Measurements from ENCODE around the gene PEDS1. TPM values are rescaled to one million over a fixed set of nuclear protein-coding genes. Genes with fewer than 3 reads are reported as not detected.
"Not testable (repeated sequence)": the region's sequence is repeated elsewhere in the genome, so short reads cannot be mapped to it uniquely, and the experiment has no call there.

The PEDS1 gene
- total RNA-seq, 5 donors from 2014 or later (not counting 1 experiment from before 2014, with no cell fraction given) = 17.6 to 20.0 (median 18.3) TPM

DNA sequence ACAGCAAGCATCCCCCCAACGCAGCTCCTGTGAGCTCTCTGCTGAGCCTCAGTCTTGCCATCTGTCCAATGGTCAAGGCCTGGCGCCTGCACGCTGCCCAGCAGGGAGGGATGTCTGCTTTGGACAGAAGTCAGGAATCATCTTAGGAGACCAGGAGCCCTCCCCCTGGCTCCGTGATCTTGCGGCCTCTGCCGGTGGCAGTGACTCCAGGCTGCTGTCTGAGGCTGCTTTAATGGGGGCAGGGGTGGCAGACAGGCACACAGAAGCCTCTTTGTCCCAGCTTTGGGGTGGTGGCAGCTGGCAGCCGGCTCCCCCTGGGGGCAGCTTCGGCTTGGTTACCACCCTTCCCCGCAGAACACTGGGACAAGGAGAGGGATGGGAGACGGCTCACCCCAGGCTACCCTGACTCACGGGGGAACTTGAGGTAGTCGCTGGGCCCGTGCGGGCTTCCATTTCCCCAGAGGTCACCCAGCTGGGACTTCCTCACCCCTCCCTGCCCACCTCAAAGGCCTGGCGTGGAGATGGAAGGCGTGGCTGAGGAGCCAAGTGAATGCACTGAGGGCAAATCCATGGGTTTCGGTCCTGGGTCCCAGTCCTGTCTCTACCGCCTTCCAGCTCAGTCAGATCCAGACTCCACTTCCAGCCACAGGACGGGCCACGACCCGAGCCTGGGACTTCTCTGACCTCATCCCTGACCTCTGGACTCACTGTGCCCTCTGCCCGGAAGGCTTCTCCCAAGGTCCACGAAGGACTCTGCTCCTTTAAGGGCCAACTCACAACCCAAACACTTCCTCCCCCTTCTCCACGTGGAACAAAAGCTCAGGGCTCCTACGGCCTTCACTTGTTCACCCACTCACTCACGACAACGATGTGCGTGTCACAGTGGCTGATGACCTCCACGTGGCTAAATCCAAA, 14.8 kb downstream of the PEDS1 start:
- H3K4me1 ChIP-seq (ENCODE audit: control insufficient read depth in 1 of 2, extremely low read depth in 1 of 2, insufficient read depth in 2 of 2, low read length in 2 of 2) = no peaks in the 10 kb centered on the region
- 93% methylated on average over 17 of the region's 29 CpGs for WGBS (ENCODE audit: insufficient coverage)
- no peaks in the 10 kb centered on the region for H3K27me3 Mint-ChIP-seq
- peaks cover 7 to 60% of the 10 kb centered on the region in 2 donors for H3K36me3 ChIP-seq (ENCODE audit: control insufficient read depth in 2 of 2, extremely low read depth in 1 of 2, insufficient read depth in 1 of 2, low read length in 1 of 2)
- DNase-seq (no peak), ATAC-seq (replicated peaks in 1 of 4) (no peak)
- ChIA-PET CTCF (interaction anchor here (0.7 kb wide), 3 partner anchors 17 to 329 kb away, joined by 3 to 5 read pairs (median 3); no protein-coding TSS in a partner anchor), POLR2A (no interaction called here)
- H3K27ac Mint-ChIP-seq = no peak overlapping the region
- H3K4me3 ChIP-seq (ENCODE audit: control insufficient read depth in 1 of 2, extremely low read depth in 1 of 2, low read length in 1 of 2) = no peak overlapping the region
- H3K27ac ChIP-seq (ENCODE audit: low read length) = no peak overlapping the region
- peaks cover 34% of the 10 kb centered on the region for H3K36me3 Mint-ChIP-seq
- H3K27me3 ChIP-seq (replicated peaks in 1 of 2; ENCODE audit: control insufficient read depth in 2 of 2, extremely low read depth in 1 of 2, insufficient read depth in 2 of 2, low read length in 1 of 2) = no peaks in the 10 kb centered on the region
- H3K9me3 Mint-ChIP-seq = no peaks in the 10 kb centered on the region
- H3K4me1 Mint-ChIP-seq = peaks cover 31 to 37% (median 33%) of the 10 kb centered on the region in 3 donors
- H3K9me3 ChIP-seq = no peaks in the 10 kb centered on the region
- no peak overlapping the region for H3K4me3 Mint-ChIP-seq

DNA sequence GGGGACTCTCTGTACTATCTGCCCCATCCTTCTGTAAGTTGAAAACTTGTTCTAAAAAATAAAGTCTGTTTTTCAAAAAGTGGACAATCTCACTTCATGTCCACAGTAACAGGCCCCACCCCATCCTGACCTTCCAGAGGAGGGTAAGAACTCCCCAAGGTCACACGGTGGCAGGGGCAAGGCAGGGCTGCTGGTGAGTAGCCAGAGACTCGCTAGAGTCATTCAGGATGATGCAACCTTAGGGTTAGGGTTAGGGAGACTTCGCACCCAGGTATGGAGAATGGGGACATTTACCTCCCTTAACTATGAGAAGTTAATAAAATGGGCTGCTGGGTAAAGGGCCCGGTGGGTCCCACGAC, 15.4 kb downstream of the PEDS1 start:
- Histone ChIP-seq H3K4me1 (ENCODE audit: control insufficient read depth in 1 of 2, extremely low read depth in 1 of 2, insufficient read depth in 2 of 2, low read length in 2 of 2) (no peaks in the 10 kb centered on the region), H3K27ac (ENCODE audit: low read length) (no peak overlapping the region), H3K36me3 (ENCODE audit: control insufficient read depth in 2 of 2, extremely low read depth in 1 of 2, insufficient read depth in 1 of 2, low read length in 1 of 2) (peaks cover 4 to 61% of the 10 kb centered on the region in 2 donors), H3K4me3 (ENCODE audit: control insufficient read depth in 1 of 2, extremely low read depth in 1 of 2, low read length in 1 of 2) (no peak overlapping the region), H3K27me3 (replicated peaks in 1 of 2; ENCODE audit: control insufficient read depth in 2 of 2, extremely low read depth in 1 of 2, insufficient read depth in 2 of 2, low read length in 1 of 2) (no peaks in the 10 kb centered on the region), H3K9me3 (no peaks in the 10 kb centered on the region)
- ChIA-PET CTCF (no interaction called here), POLR2A (no interaction called here)
- no peak overlapping the region for H3K4me3 Mint-ChIP-seq
- ATAC-seq (replicated peaks in 1 of 4) (no peak), DNase-seq (no peak)
- H3K9me3 Mint-ChIP-seq = no peaks in the 10 kb centered on the region
- peaks cover 30% of the 10 kb centered on the region for H3K36me3 Mint-ChIP-seq
- H3K4me1 Mint-ChIP-seq = peaks cover 28 to 36% (median 29%) of the 10 kb centered on the region in 3 donors
- no peaks in the 10 kb centered on the region for H3K27me3 Mint-ChIP-seq
- 100% methylated on average over 2 of the region's 5 CpGs for WGBS (ENCODE audit: insufficient coverage)
- no peak overlapping the region for H3K27ac Mint-ChIP-seq

DNA sequence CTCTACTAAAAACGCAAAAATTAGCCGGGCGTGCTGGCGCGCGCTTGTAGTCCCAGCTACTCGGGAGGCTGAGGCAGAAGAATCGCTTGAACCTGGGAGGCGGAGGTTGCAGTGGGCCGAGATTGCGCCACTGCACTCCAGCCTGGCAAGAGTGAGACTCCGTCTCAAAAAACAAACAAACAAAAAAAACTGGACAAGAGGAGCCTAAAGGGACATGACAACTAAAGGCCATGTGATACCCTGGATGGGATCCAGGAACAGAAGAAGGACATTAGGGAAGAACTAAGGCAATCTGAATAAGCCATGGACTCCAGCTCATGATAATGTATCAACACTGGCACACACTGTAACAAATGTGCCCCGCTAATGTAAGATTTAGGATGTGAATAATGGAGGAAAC, 15.8 kb downstream of the PEDS1 start:
- H3K4me1 ChIP-seq (ENCODE audit: control insufficient read depth in 1 of 2, extremely low read depth in 1 of 2, insufficient read depth in 2 of 2, low read length in 2 of 2); ATAC-seq (replicated peaks in 1 of 4); H3K4me3 ChIP-seq (ENCODE audit: control insufficient read depth in 1 of 2, extremely low read depth in 1 of 2, low read length in 1 of 2); DNase-seq; H3K9me3 ChIP-seq; H3K27me3 Mint-ChIP-seq; H3K4me3 Mint-ChIP-seq; POLR2A ChIA-PET; H3K9me3 Mint-ChIP-seq; H3K27ac Mint-ChIP-seq; H3K27me3 ChIP-seq (replicated peaks in 1 of 2; ENCODE audit: control insufficient read depth in 2 of 2, extremely low read depth in 1 of 2, insufficient read depth in 2 of 2, low read length in 1 of 2); H3K27ac ChIP-seq (ENCODE audit: low read length); CTCF ChIA-PET: not testable (repeated sequence)
- WGBS (ENCODE audit: insufficient coverage) = 99% methylated on average over 10 of the region's 13 CpGs
- Mint-ChIP-seq H3K36me3 (peaks cover 26% of the 10 kb centered on the region), H3K4me1 (peaks cover 26 to 32% (median 27%) of the 10 kb centered on the region in 3 donors)
- H3K36me3 ChIP-seq (ENCODE audit: control insufficient read depth in 2 of 2, extremely low read depth in 1 of 2, insufficient read depth in 1 of 2, low read length in 1 of 2) = peaks cover 2 to 61% of the 10 kb centered on the region in 2 donors

DNA sequence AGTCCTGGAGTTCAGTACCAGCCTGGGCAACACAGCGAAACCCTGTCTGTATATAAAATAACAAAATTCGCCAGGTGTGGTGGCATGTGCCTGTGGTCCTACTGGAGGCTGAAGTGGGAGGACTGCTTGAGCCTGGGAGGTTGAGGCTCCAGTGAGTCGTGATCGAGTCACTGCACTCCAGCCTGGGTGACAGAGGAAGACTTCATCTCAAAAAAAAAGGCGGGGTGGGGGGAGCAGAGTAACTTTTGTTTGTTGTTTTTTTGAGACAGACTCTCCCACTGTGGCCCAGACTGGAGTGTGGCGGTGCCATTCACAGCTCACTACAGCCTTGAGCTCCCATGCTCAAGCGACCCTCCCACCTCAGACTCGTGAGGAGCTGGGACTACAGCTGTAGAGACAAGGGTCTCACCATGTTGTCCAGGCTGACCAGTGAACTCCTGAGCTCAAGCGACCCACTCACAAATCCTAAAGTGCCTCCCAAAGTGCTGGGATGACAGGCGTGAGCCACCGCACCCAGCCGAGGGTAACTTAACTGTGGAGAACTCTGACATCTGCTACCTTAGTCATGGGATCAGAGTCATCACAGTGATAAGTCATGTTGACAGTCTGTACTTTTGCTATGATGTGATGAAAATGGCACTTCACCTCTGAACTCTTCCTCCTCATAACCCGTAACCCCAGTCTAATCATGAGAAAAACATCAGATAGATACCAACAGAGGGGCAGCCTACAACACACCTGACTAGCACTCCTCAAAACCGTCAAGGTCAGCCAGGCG, 16.5 kb downstream of the PEDS1 start:
- H3K9me3 ChIP-seq = no peaks in the 10 kb centered on the region
- peaks cover 2 to 61% of the 10 kb centered on the region in 2 donors for H3K36me3 ChIP-seq (ENCODE audit: control insufficient read depth in 2 of 2, extremely low read depth in 1 of 2, insufficient read depth in 1 of 2, low read length in 1 of 2)
- no peak overlapping the region for H3K27ac ChIP-seq (ENCODE audit: low read length)
- Mint-ChIP-seq H3K27me3 (no peaks in the 10 kb centered on the region), H3K4me1 (peaks cover 25 to 29% (median 26%) of the 10 kb centered on the region in 3 donors), H3K27ac (no peak overlapping the region), H3K36me3 (peaks cover 26% of the 10 kb centered on the region), H3K9me3 (no peaks in the 10 kb centered on the region), H3K4me3 (no peak overlapping the region)
- no peak overlapping the region for H3K4me3 ChIP-seq (ENCODE audit: control insufficient read depth in 1 of 2, extremely low read depth in 1 of 2, low read length in 1 of 2)
- WGBS (ENCODE audit: insufficient coverage) = 98% methylated on average over 8 of the region's 15 CpGs
- ATAC-seq (replicated peaks in 1 of 4) (no peak), DNase-seq (no peak)
- ChIA-PET CTCF (interaction anchor here in 1 of 2 donors (0.7 kb wide), 1 partner anchor 800 kb away, joined by 3 read pairs; no protein-coding TSS in a partner anchor), POLR2A (no interaction called here)
- no peaks in the 10 kb centered on the region for H3K4me1 ChIP-seq (ENCODE audit: control insufficient read depth in 1 of 2, extremely low read depth in 1 of 2, insufficient read depth in 2 of 2, low read length in 2 of 2)
- no peaks in the 10 kb centered on the region for H3K27me3 ChIP-seq (replicated peaks in 1 of 2; ENCODE audit: control insufficient read depth in 2 of 2, extremely low read depth in 1 of 2, insufficient read depth in 2 of 2, low read length in 1 of 2)

DNA sequence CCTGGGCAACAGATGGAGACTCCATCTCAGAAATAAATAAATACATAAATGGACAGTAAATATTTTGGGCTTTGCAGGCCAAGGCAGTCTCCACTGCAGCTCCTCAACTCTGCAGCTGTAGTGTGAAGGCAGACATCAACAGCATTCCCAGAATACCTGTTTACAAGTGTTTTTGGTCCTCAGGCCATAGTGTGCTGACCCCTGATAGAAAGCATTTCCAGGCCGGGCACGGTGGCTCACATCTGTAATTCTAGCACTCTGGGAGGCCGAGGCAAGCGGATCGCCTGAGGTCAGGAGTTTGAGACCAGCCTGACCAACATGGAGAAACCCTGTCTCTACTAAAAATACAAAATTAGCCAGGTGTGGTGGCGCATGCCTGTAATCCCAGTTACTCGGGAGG, 18.4 kb downstream of the PEDS1 start:
- H3K27ac Mint-ChIP-seq; H3K4me1 ChIP-seq (ENCODE audit: control insufficient read depth in 1 of 2, extremely low read depth in 1 of 2, insufficient read depth in 2 of 2, low read length in 2 of 2); H3K9me3 Mint-ChIP-seq; H3K4me3 Mint-ChIP-seq; H3K27me3 Mint-ChIP-seq; DNase-seq; H3K4me3 ChIP-seq (ENCODE audit: control insufficient read depth in 1 of 2, extremely low read depth in 1 of 2, low read length in 1 of 2); H3K27me3 ChIP-seq (replicated peaks in 1 of 2; ENCODE audit: control insufficient read depth in 2 of 2, extremely low read depth in 1 of 2, insufficient read depth in 2 of 2, low read length in 1 of 2); H3K9me3 ChIP-seq; ATAC-seq (replicated peaks in 1 of 4); H3K27ac ChIP-seq (ENCODE audit: low read length): not testable (repeated sequence)
- WGBS (ENCODE audit: insufficient coverage) = no CpG with 5 or more reads among the region's 7 CpGs
- H3K36me3 ChIP-seq (ENCODE audit: control insufficient read depth in 2 of 2, extremely low read depth in 1 of 2, insufficient read depth in 1 of 2, low read length in 1 of 2) = peaks cover 9 to 53% of the 10 kb centered on the region in 2 donors
- CTCF ChIA-PET = interaction anchor here in 1 of 2 donors (1.9 kb wide), 1 partner anchor 15 kb away, joined by 5 read pairs; no protein-coding TSS in a partner anchor
- POLR2A ChIA-PET = interaction anchor here in 1 of 2 donors (0.7 kb wide), 1 partner anchor 13 kb away, joined by 16 read pairs; no protein-coding TSS in a partner anchor
- H3K4me1 Mint-ChIP-seq = peaks cover 18 to 21% (median 20%) of the 10 kb centered on the region in 3 donors
- H3K36me3 Mint-ChIP-seq = peaks cover 31% of the 10 kb centered on the region

DNA sequence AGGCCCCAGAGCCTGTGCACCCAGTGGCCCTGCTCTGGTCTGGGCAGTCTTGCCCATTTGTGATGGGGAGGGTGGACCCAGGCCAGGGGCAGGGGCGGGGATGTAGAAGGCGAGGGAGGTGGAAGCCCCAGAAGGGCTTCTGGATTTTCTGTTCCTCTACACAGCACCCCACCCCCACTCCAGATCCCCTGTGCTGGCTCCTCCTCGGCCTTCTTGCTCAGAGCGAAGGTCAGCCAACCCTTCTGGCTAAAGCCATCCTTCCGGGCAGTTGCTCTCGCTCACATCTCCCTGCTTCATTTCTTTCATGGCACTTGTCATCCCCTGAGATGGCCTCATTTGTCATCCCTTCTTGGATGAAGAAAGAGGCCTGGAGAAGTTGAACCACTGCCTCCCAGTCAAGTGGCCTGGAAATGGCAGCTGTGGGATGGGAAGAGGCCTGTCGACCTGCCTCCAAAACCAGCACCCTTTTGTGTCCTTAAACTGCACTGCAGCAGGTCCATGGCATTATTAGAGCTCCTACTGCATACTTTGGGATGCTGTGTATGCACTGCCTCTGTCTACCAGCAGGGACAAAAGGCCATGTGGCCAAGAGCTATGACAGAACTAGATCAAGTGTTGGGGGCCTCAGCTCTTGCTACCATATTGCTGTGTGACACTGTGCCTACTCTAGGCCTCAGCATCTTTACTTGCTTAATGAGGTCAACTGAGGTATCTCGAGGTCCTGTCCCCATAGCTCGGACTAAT, 19.9 kb downstream of the PEDS1 start:
- Histone ChIP-seq H3K4me3 (ENCODE audit: control insufficient read depth in 1 of 2, extremely low read depth in 1 of 2, low read length in 1 of 2) (no peak overlapping the region), H3K27ac (ENCODE audit: low read length) (no peak overlapping the region), H3K36me3 (ENCODE audit: control insufficient read depth in 2 of 2, extremely low read depth in 1 of 2, insufficient read depth in 1 of 2, low read length in 1 of 2) (peaks cover 18 to 58% of the 10 kb centered on the region in 2 donors), H3K9me3 (no peaks in the 10 kb centered on the region), H3K27me3 (replicated peaks in 1 of 2; ENCODE audit: control insufficient read depth in 2 of 2, extremely low read depth in 1 of 2, insufficient read depth in 2 of 2, low read length in 1 of 2) (no peaks in the 10 kb centered on the region), H3K4me1 (ENCODE audit: control insufficient read depth in 1 of 2, extremely low read depth in 1 of 2, insufficient read depth in 2 of 2, low read length in 2 of 2) (no peaks in the 10 kb centered on the region)
- DNase-seq (no peak), ATAC-seq (replicated peaks in 1 of 4) (peak in 1 of 4 experiments; percentile 30)
- Mint-ChIP-seq H3K27ac (no peak overlapping the region), H3K4me3 (no peak overlapping the region), H3K9me3 (no peaks in the 10 kb centered on the region), H3K4me1 (peaks cover 11 to 17% (median 14%) of the 10 kb centered on the region in 3 donors), H3K27me3 (no peaks in the 10 kb centered on the region), H3K36me3 (peaks cover 39% of the 10 kb centered on the region)
- ChIA-PET POLR2A (no interaction called here), CTCF (interaction anchor here (0.5 to 1.9 kb wide), 3 partner anchors 13 to 43 kb away, joined by 3 to 5 read pairs (median 5); partner anchors contain the start of gene PEDS1 (in 1 of the 2))
- WGBS (ENCODE audit: insufficient coverage) = 97% methylated on average over 4 of the region's 9 CpGs

Data from T-cell (primary cell).